Ishikawa (cell line): ENCODE measurements around the gene UPK2.

Experiments used
- CREB1 ChIP-seq: IDR thresholded peaks from 2 replicates; pipeline ENCODE4 v1.6.1; 2012; ENCODE audit warnings: low read depth
- TF ChIP-seq, protein P1 (sequence below): IDR thresholded peaks from 2 replicates; pipeline ENCODE4 v1.6.1; 2012

DNA sequence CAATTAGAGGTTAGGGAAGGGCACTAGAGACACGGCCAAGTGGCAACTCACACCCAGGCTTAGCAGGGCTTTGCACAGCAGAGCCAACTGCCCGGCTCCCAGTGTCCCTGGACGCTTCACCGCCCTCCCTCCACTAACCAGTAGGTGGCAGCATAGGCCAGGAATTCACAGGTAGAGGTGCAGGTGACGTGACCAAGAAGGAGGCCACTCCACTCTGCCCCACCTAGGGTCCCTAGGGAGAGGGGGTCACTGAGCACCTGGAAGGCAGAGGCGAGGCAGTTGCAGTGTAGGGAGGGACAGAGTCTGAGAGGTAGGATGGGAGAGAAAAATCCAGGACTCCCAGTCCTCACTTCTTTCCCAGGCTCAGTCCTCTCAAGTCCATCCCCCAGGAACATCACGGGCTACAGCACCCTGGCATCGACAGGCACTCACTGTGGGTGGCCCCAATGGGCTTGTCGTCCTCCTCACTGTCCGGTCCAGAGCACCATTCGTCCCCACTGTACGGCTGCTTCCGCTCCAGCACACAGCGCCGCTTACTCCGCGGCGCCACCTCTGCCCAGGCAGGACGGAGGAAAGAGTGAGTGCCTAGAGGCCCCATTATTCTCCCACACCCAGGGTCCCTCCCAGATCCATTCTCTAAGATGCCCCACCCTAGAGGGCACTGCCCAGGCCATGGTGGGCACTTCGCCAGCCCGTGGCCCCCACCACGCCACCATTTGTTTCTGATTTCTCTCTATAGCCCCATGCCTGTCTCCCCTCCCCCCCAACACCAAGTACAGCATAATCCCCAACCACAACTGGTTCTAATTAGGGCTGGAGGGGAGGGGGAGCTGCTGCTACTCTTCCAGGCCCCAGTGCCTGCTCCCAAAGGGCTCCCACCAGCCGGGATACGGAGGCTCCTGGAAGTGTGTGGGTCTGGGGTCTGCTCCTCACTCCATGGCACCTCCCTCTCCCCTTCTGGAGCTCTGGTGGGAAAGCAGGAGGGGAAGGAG, 48.8 kb upstream of the UPK2 start:
- TF ChIP-seq, protein P1, sequence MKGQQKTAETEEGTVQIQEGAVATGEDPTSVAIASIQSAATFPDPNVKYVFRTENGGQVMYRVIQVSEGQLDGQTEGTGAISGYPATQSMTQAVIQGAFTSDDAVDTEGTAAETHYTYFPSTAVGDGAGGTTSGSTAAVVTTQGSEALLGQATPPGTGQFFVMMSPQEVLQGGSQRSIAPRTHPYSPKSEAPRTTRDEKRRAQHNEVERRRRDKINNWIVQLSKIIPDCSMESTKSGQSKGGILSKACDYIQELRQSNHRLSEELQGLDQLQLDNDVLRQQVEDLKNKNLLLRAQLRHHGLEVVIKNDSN = no peak
- TF ChIP-seq CREB1 = no peak
